Effector memory CD8-positive, alpha-beta T cell (primary cell): ENCODE measurements around the gene MANBA.
A peak's percentile ranks its signal among the peaks of the same experiment; 100 is the strongest.

Experiments used
- ATAC-seq: fragments of 150-1000 bp; cut with Tn5 transposase; replicated peaks from 2 replicates; pipeline ENCODE4 v1.10.0; 2021; ENCODE audit warnings: mild to moderate bottlenecking, moderate library complexity
- DNase-seq, 3 experiments: peaks; one replicate each; pipeline ENCODE4 v3.0.0; 2021
- H3K27ac Mint-ChIP-seq, 2 donors: one replicate each; pipeline ENCODE4 v1.8.0; 2022; ENCODE audit warnings: mild to moderate bottlenecking in 2 of 2, mixed read lengths in 2 of 2, moderate library complexity in 2 of 2
- H3K27me3 Mint-ChIP-seq, 2 donors: one replicate each; pipeline ENCODE4 v1.8.0; 2022; ENCODE audit warnings: mixed read lengths in 2 of 2
- H3K36me3 Mint-ChIP-seq: one replicate; pipeline ENCODE4 v1.8.0; 2022; ENCODE audit warnings: mild to moderate bottlenecking, moderate library complexity, mixed read lengths; ENCODE audit not compliant: insufficient read depth
- H3K4me1 Mint-ChIP-seq, 2 donors: one replicate each; pipeline ENCODE4 v1.8.0; 2022; ENCODE audit warnings: low read depth in 2 of 2, mixed read lengths in 2 of 2
- H3K4me3 Mint-ChIP-seq, 2 donors: one replicate each; pipeline ENCODE4 v1.8.0; 2022; ENCODE audit warnings: mild to moderate bottlenecking in 2 of 2, mixed read lengths in 2 of 2, moderate library complexity in 2 of 2
- H3K9me3 Mint-ChIP-seq, 2 donors: one replicate each; pipeline ENCODE4 v1.8.0; 2022; ENCODE audit warnings: mixed read lengths in 2 of 2

Gene MANBA

DNA sequence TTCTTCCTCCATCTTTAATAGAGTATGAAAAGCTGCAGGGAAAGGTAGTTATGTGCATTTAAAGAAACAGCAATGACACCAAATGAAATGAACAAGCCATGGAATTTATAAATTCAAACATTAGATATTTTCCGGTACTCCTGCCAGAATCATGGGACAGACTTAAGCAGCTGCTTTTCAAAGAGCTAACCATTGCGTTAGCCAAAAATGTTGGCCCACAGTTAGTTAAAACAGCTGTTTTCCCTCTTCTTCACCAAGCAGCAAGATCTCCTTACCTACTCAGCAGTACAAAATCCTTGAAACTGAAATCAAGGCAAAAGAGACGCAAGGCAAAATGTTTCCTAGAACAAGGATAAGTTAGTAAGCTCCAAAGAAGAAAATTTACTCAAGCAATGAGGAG is 64.0 kb downstream of the MANBA start:
- Mint-ChIP-seq H3K9me3 (no peaks in the 10 kb centered on the region), H3K27ac (no peak overlapping the region), H3K4me1 (no peaks in the 10 kb centered on the region), H3K4me3 (no peak overlapping the region), H3K27me3 (no peaks in the 10 kb centered on the region), H3K36me3 (no peaks in the 10 kb centered on the region)
- ATAC-seq = no peak
- no peak for DNase-seq

DNA sequence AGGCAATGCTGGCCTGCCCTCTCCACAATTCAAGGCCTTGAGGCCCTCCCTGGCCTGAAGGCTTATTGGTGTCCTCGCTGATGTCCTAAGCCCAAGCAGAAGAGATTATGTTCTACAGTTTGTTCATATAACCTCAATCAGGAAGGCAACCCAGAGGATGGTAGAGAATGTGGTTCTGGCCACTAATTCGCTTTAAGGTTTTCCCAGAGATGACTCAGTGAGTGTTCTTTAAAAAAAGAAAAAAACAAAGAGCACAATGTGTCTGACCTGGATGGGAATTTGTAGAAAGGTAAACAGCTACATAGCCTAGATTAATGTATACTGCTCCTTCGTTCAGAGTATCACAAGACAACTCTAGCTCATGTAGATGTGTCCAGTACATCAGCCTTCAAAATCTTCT is 66.0 kb downstream of the MANBA start:
- Mint-ChIP-seq H3K9me3 (no peaks in the 10 kb centered on the region), H3K36me3 (peaks cover 3% of the 10 kb centered on the region)

DNA sequence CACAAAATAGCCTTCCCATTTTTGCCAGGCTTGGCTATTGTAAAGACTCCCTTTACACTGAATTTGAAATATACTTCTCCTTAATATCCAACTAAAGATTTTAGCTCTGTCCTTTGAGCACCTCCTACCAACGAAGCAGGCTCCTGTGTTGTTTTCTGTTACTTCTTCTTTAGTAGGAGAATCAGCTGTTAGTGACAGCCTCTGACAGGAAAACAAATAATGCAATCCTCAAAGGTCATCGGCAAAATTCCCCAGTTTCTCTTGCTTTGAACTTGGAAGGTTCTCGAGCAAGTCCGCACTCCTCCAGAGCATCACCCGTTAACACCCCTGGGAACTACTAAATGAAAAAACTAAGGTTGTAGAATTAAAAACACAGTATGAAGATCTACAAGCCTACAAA is 66.9 kb downstream of the MANBA start:
- no peaks in the 10 kb centered on the region for H3K27me3 Mint-ChIP-seq
- H3K9me3 Mint-ChIP-seq = no peaks in the 10 kb centered on the region
- H3K4me3 Mint-ChIP-seq = no peak overlapping the region
- ATAC-seq = no peak
- H3K4me1 Mint-ChIP-seq = no peaks in the 10 kb centered on the region
- H3K36me3 Mint-ChIP-seq = peaks cover 7% of the 10 kb centered on the region
- H3K27ac Mint-ChIP-seq = no peak overlapping the region
- DNase-seq = no peak

More for the DNA sequence above, 66.0 kb downstream of the MANBA start:
- Mint-ChIP-seq H3K4me3 (no peak overlapping the region), H3K27me3 (no peaks in the 10 kb centered on the region), H3K4me1 (no peaks in the 10 kb centered on the region), H3K27ac (peak overlapping the region in 1 of 2 donors; percentile 36)
- ATAC-seq (no peak), DNase-seq (no peak)

DNA sequence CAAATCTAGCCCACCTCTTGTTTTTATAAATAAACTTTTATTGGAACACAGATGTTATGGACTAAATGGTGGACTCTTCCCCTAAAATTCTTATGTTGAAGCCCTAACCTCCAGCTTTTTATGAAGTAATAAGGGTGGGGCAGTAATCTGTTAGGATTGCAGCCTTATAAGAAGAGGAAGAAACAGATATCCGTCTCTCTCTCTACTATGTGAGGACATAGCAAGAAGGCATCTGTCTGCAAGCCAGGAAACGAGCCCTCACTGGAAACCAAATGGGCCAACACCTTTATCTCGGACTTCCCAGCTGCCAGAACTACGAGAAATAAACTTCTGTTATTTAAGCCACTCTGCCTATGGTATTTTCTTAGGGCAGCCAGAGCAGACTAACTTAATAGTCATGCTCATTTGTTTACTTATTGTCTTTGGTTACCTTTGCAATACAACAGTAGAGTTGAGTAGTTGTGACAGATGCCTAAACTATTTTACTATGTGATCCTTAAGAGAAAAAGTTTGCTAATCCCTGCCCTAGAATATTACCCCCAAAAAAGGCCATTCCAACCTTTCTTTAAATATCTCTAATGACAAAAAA is 67.4 kb downstream of the MANBA start:
- no peak overlapping the region for H3K27ac Mint-ChIP-seq
- DNase-seq = no peak
- no peaks in the 10 kb centered on the region for H3K27me3 Mint-ChIP-seq
- no peak overlapping the region for H3K4me3 Mint-ChIP-seq
- peaks cover 7% of the 10 kb centered on the region for H3K36me3 Mint-ChIP-seq
- H3K9me3 Mint-ChIP-seq = no peaks in the 10 kb centered on the region
- H3K4me1 Mint-ChIP-seq = no peaks in the 10 kb centered on the region
- ATAC-seq = no peak

DNA sequence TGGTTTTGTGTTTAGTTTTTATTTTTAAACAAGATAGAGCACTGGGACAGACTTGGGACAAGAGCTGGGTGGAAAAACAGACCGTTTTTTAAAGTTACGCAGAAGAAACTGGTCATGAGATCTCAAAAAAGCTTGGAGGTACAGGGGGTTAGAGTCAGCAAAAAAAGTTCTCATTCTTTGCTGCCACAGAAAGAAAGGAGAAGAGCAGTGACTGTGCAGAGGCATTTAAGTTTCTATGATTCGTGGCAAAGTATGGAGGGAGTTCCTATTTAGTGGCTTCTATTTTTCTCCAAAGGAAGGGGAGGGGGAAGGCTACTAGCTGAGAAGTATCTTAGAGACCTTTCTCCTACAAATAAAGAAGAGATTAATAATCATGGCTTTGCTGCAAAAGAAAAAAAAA is 68.3 kb downstream of the MANBA start:
- DNase-seq = no peak
- Mint-ChIP-seq H3K4me1 (no peaks in the 10 kb centered on the region), H3K27ac (no peak overlapping the region), H3K36me3 (peaks cover 7% of the 10 kb centered on the region), H3K4me3 (no peak overlapping the region), H3K9me3 (no peaks in the 10 kb centered on the region), H3K27me3 (no peaks in the 10 kb centered on the region)
- ATAC-seq = no peak

DNA sequence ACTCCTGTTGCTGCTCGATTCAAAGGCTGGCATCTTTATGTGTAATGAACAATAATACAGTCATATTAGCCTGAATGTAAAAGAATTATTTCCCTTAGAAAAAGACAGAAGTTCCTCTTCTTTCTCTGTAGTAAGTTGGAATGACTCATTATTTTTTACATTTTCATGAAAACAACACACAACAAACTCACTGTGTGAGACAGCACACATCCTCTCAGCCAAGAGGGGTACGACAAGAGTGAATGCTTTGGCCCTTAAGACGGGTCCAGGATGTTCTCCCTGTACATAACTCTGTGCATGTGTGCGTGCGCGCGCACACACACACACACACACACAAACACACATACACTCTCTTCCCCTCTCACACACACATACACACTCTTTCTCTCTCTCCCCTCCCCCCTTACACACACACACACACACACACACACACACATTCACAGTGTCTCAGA is 72.8 kb downstream of the MANBA start:
- ATAC-seq (no peak), DNase-seq (no peak)
- Mint-ChIP-seq H3K4me1 (no peaks in the 10 kb centered on the region), H3K9me3 (no peaks in the 10 kb centered on the region), H3K27ac (no peak overlapping the region), H3K4me3 (no peak overlapping the region), H3K27me3 (no peaks in the 10 kb centered on the region), H3K36me3 (peaks cover 7% of the 10 kb centered on the region)

DNA sequence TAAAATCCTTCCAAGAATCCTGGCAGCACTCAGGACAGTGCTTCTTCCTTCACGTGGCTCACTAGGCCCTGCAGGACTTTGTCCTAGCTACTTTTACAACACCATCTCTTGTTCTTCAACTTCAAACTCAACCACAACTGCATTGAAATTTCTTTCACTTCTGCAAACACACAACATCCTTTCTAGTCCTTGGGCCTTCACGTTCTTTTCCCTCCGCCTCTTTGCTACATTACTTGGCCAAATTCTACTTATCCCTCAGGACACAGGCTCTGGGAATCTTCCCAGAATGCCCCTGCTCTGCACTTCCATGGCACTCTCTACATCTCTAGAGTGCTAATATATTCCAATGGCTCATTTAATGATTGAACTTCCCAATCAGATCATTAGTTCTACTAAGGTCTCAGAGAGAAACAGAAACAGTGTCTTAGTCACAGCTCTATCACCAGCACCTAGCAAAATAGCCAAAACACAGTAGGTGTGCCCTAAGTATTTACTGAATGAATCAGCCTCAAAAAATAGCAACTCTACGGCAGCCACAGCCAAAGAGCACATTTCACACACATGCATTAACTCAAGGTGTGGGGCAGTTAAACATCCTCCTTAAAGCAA is 73.3 kb downstream of the MANBA start:
- ATAC-seq (no peak), DNase-seq (no peak)
- no peaks in the 10 kb centered on the region for H3K27me3 Mint-ChIP-seq
- no peaks in the 10 kb centered on the region for H3K4me1 Mint-ChIP-seq
- H3K4me3 Mint-ChIP-seq = no peak overlapping the region
- no peaks in the 10 kb centered on the region for H3K9me3 Mint-ChIP-seq
- no peak overlapping the region for H3K27ac Mint-ChIP-seq
- H3K36me3 Mint-ChIP-seq = peaks cover 7% of the 10 kb centered on the region

DNA sequence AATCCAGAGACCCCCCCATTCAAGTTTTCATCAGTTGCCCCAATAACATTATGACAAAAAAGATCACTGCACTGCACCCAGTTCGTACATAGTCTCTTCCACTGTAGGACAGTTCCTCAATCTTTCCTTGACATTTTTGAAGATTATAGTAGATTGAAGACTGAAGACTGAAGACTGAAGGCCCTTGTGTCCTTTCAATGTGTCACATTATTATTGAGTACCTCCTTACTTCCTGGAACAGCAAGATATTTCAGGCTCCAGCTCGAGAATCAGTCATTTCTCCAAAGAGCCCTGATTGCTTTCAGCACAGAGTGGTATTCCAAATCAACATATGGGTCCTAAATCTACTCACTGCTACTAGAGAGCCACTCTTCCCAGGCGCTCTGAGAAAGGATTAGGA is 75.0 kb downstream of the MANBA start:
- H3K27me3 Mint-ChIP-seq = no peaks in the 10 kb centered on the region
- no peaks in the 10 kb centered on the region for H3K9me3 Mint-ChIP-seq
- ATAC-seq (no peak), DNase-seq (no peak)
- no peak overlapping the region for H3K27ac Mint-ChIP-seq
- H3K4me1 Mint-ChIP-seq = no peaks in the 10 kb centered on the region
- H3K36me3 Mint-ChIP-seq = peaks cover 7% of the 10 kb centered on the region
- H3K4me3 Mint-ChIP-seq = no peak overlapping the region

DNA sequence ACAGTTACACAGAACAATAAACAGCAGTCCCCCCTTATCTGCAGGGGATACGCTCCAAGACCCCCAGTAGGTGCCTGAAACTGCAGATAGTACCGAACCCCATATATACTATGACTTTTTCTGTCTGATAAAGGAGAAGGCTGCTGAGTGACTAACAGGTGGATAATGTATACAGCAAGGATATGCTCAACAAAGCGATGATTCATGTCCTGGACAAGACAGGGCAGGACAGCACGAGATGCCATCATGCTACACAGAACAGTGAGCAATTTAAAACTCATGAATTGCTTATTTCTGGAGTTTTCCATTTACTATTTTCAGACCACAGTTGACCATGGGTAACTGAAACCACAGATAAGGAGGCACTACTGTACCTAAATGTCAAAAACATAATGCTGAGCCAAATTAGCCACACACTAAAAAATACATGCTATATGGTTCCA is 76.1 kb downstream of the MANBA start:
- Mint-ChIP-seq H3K9me3 (no peaks in the 10 kb centered on the region), H3K27me3 (no peaks in the 10 kb centered on the region), H3K36me3 (peaks cover 3% of the 10 kb centered on the region), H3K4me3 (no peak overlapping the region), H3K27ac (no peak overlapping the region), H3K4me1 (no peaks in the 10 kb centered on the region)
- no peak for DNase-seq
- ATAC-seq = no peak

DNA sequence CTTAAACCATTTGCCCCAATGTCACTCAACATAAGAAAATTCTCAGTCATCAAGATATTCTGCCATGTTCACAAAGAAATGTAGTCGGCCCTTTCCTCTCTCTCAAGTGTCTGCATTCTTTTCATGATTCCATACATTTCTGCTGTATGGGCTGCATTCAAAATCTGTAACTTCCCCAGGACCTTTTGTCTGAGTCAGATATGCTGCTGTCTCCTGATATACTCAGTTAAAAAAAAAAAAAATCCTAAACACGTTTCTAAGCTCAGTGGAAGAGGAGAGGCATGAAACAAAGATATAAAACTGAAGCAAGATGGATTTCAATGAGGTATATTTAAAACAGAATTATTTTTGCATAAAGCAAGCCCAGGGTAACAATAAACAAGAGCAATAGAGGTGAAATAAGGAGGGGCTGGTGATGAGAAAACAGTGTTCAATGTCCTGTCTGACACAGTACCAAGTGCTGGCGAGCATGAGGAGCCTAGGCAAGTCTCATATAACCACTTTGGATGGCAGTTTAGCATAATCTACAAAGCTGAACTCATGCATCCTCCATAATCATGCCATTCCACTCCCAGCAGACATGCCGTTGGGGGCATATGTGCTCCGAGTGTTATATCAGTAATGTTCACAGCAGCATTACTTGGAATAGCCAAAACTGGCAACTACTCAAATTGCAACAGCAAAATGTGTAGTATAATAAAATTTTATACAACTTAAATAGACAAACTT is 76.7 kb downstream of the MANBA start:
- ATAC-seq (no peak), DNase-seq (no peak)
- H3K27ac Mint-ChIP-seq = no peak overlapping the region
- H3K4me1 Mint-ChIP-seq = no peaks in the 10 kb centered on the region
- H3K27me3 Mint-ChIP-seq = no peaks in the 10 kb centered on the region
- H3K4me3 Mint-ChIP-seq = no peak overlapping the region
- peaks cover 3% of the 10 kb centered on the region for H3K36me3 Mint-ChIP-seq
- H3K9me3 Mint-ChIP-seq = no peaks in the 10 kb centered on the region

DNA sequence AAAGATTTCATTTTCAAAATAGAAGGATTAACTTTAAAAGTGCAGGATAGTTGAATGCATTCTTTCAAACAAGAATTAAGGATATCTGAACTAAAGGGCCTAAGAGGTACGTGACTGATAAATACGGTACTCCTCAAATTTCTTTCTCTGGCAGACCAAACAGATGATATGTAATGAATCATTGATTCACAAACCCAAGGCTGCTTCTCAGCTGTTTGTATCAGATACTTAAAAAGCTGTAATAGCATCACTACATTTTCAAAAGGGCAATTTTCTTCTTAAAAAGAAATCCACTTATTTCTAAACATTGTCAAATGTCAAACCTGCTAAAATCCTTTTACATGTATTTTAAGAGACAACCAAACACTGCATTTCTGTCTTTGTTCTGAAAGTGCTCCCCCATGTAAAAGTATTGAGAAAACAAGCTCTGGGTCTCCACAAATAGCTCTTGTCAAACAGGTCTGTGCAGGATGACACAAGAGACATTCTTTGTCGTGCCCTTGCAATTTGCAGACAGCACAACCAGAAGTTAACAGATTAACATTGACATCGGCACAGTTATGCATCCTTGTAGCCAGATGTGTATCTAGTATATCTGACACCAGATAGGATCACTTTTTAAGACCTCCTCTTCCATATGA is 82.0 kb downstream of the MANBA start:
- Mint-ChIP-seq H3K27ac (no peak overlapping the region), H3K27me3 (no peaks in the 10 kb centered on the region), H3K36me3 (no peaks in the 10 kb centered on the region), H3K4me1 (no peaks in the 10 kb centered on the region), H3K4me3 (no peak overlapping the region), H3K9me3 (no peaks in the 10 kb centered on the region)
- ATAC-seq (no peak), DNase-seq (no peak)

DNA sequence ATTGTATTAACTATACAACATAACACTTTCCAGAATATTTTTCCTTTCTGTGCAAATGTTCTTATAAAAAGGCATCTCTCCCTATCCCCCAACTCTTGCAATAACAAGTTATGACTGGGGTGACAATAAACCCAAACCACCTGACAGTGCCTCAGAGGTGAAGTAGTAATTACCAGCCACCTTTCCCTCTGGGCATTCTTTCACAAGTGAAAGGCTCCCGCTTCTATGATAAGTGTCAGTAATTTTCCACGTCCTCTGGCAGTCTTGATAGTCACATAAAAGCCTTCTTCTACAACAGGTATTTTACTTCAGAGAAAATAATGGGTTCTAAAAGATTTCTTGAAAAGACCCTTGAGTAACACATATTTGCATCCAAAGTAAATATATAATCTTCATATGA is 82.7 kb downstream of the MANBA start:
- Mint-ChIP-seq H3K27ac (no peak overlapping the region), H3K27me3 (no peaks in the 10 kb centered on the region), H3K4me1 (no peaks in the 10 kb centered on the region), H3K4me3 (no peak overlapping the region), H3K36me3 (no peaks in the 10 kb centered on the region), H3K9me3 (no peaks in the 10 kb centered on the region)
- DNase-seq = no peak
- ATAC-seq = no peak

DNA sequence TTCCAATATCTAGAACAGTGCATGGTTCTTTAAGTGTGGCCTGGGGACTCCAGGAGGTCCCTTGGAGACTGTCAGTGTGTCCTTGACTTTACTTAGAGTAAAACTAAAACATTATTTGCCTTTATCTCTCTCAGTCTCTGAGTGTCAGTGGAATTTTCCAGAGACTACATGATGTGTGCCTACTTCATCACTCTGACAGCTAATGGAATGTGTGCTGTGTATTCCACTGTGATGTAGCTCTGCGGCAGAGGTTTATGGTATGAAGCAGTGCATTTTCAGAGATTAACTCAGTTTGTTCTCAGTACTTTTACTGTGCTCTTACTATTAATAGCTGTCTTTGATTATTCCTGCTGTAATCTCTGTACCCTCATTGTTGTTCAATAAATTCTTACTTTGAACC is 85.6 kb downstream of the MANBA start:
- DNase-seq (no peak), ATAC-seq (no peak)
- Mint-ChIP-seq H3K4me3 (no peak overlapping the region), H3K36me3 (peaks cover 5% of the 10 kb centered on the region), H3K27ac (no peak overlapping the region), H3K9me3 (no peaks in the 10 kb centered on the region), H3K4me1 (no peaks in the 10 kb centered on the region), H3K27me3 (no peaks in the 10 kb centered on the region)

DNA sequence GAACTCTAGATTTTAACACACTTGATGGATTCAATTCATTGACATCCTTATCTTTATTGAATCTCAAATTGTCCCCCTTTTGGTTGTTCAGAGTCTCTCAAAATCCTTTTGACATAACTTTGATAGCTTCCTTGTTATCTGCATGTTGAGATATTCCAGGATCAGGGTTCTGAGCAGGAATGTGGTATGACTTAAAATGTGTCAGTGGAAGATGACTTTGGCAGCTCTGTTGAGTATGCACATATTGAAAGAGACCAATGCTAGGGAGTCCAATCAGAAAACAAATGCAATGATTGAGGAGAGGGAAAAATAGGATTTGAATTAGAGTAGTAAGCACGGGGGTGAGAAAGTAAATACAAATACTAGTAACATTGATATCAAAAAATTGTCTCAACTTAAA is 93.8 kb downstream of the MANBA start:
- no peaks in the 10 kb centered on the region for H3K4me1 Mint-ChIP-seq
- DNase-seq = no peak
- no peaks in the 10 kb centered on the region for H3K9me3 Mint-ChIP-seq
- H3K27me3 Mint-ChIP-seq = no peaks in the 10 kb centered on the region
- no peak for ATAC-seq
- no peak overlapping the region for H3K4me3 Mint-ChIP-seq
- H3K27ac Mint-ChIP-seq = no peak overlapping the region
- H3K36me3 Mint-ChIP-seq = peaks cover 34% of the 10 kb centered on the region
